ENCODE results near the gene JOSD1. TPM values are rescaled to one million over a fixed set of nuclear protein-coding genes. Genes with fewer than 3 reads are reported as not detected.

Gene JOSD1
- total RNA-seq, 1 donor from 2014 or later, result 45.2 TPM

DNA sequence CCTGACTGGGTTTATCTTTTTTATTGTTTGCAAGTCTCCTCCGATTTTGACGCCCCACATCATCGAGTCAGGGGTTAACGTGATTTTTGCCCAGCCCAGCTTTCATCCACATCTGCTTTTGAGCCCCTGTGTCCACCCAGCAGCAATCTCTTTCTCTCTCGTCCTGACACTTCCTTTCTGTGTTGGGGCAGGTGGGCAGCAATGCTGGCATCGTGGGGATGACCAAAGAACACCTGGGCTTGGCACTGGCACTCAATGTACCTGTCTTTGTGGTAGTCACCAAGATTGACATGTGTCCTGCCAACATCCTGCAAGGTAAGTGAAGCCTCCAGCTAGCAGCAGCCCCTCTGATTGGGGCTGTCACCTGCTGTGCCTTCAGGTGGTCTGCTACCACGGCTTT lies 20.8 kb upstream of the JOSD1 start:
- no peaks in the 10 kb centered on the region for H3K9me3 Mint-ChIP-seq
- DNase-seq, result no peak
- H3K36me3 Mint-ChIP-seq (ENCODE audit: low read depth), result peaks cover 87% of the 10 kb centered on the region
- H3K27me3 Mint-ChIP-seq, result no peaks in the 10 kb centered on the region
- CTCF ChIA-PET, result interaction anchor here (1.6 kb wide), 1 partner anchor 12 kb away, joined by 6 read pairs; no protein-coding TSS in a partner anchor
- H3K27ac Mint-ChIP-seq, result no peak overlapping the region
- no peak for ATAC-seq (ENCODE audit: low read depth)
- intact Hi-C loops (cut with micrococcal nuclease), result loop anchor here (5.0 kb wide), 1 partner anchor 36 kb away; the partner anchor contains the start of gene SUN2
- TF ChIP-seq, protein P1, sequence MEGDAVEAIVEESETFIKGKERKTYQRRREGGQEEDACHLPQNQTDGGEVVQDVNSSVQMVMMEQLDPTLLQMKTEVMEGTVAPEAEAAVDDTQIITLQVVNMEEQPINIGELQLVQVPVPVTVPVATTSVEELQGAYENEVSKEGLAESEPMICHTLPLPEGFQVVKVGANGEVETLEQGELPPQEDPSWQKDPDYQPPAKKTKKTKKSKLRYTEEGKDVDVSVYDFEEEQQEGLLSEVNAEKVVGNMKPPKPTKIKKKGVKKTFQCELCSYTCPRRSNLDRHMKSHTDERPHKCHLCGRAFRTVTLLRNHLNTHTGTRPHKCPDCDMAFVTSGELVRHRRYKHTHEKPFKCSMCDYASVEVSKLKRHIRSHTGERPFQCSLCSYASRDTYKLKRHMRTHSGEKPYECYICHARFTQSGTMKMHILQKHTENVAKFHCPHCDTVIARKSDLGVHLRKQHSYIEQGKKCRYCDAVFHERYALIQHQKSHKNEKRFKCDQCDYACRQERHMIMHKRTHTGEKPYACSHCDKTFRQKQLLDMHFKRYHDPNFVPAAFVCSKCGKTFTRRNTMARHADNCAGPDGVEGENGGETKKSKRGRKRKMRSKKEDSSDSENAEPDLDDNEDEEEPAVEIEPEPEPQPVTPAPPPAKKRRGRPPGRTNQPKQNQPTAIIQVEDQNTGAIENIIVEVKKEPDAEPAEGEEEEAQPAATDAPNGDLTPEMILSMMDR (IDR thresholded peaks at IDR 0.05), result no peak
- no peak overlapping the region for H3K4me3 Mint-ChIP-seq
- POLR2A ChIA-PET, result interaction anchor here (0.5 kb wide), 2 partner anchors 36 to 43 kb away, joined by 3 to 4 read pairs; no protein-coding TSS in a partner anchor
- no peaks in the 10 kb centered on the region for H3K4me1 Mint-ChIP-seq

DNA sequence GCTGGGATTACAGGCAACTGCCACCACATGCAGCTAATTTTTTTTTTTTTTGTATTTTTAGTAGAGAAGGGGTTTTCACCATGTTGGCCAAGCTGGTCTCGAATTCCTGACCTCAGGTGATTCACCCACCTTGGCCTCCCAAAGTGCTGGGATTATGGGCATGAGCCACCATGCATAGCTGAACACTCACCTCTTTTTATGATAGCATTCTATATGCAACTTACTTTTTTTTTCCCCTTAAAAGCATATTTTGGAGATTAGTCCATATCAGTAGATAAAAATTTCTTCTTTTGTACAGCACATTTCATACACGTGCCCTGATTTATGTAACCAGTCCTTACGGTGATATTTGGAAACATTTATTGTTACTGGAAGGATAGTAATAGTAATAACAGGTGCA lies 19.6 kb upstream of the JOSD1 start:
- POLR2A ChIA-PET, result interaction anchor here (0.6 to 1.9 kb wide), 2 partner anchors 10 to 17 kb away, joined by 5 to 7 read pairs; no protein-coding TSS in a partner anchor
- DNase-seq (no peak), ATAC-seq (ENCODE audit: low read depth) (no peak)
- intact Hi-C loops (cut with micrococcal nuclease), result loop anchor here (5.0 kb wide), 1 partner anchor 37 kb away; the partner anchor contains the start of gene SUN2
- no peaks in the 10 kb centered on the region for H3K9me3 Mint-ChIP-seq
- H3K36me3 Mint-ChIP-seq (ENCODE audit: low read depth), result peaks cover 86% of the 10 kb centered on the region
- H3K4me1 Mint-ChIP-seq, result peaks cover 2% of the 10 kb centered on the region
- H3K4me3 Mint-ChIP-seq, result no peak overlapping the region
- CTCF ChIA-PET, result no interaction called here
- no peaks in the 10 kb centered on the region for H3K27me3 Mint-ChIP-seq
- no peak overlapping the region for H3K27ac Mint-ChIP-seq
- TF ChIP-seq, protein P1 (IDR thresholded peaks at IDR 0.05), result no peak

DNA sequence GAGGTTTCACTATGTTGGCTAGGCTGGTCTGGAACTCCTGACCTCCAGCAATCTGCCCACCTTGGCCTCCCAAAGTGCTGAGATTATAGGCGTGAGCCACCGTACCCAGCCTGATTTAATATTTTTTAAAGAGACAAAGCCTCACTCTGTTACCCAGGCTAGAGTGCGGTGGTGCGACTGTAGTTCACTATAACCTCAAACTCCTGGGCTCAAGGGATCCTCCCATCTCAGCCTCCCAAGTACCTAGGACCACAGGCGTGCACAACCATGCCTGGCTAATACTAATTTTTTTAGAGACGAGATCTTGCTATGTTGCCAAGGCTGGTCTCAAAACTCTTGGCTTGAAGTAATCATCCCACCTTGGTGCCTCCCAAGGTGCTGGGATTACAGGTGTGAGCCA lies 18.5 kb upstream of the JOSD1 start:
- Mint-ChIP-seq H3K9me3 (no peaks in the 10 kb centered on the region), H3K36me3 (ENCODE audit: low read depth) (peaks cover 83% of the 10 kb centered on the region), H3K27ac (no peak overlapping the region), H3K27me3 (no peaks in the 10 kb centered on the region), H3K4me1 (peaks cover 12% of the 10 kb centered on the region), H3K4me3 (no peak overlapping the region)
- ChIA-PET CTCF (no interaction called here), POLR2A (interaction anchor here (1.9 kb wide), 1 partner anchor 9 kb away, joined by 5 read pairs; no protein-coding TSS in a partner anchor)
- DNase-seq (no peak), ATAC-seq (ENCODE audit: low read depth) (no peak)
- TF ChIP-seq, protein P1 (IDR thresholded peaks at IDR 0.05), result no peak
- intact Hi-C loops (cut with micrococcal nuclease), result no loop called here

DNA sequence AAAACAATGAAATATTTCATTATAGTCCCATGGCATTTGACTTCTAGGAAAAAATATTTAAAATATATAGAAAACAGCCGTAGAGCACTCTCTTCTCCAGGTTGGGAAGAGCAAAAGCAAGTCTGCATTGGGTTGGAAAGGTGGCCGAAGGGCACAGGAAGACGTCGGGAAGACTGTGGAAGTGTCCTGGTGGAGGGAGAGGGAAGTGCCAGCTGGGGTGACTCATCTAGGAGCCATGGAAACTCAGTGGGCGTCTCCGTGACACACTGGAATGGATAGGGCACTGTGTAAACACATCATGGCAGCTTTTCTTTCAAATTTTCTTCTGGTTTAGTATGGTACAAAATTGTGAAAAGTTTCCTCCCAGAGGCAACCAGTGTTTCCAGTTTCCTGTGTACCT lies 17.7 kb upstream of the JOSD1 start:
- H3K9me3 Mint-ChIP-seq, result no peaks in the 10 kb centered on the region
- H3K4me3 Mint-ChIP-seq, result no peak overlapping the region
- intact Hi-C loops (cut with micrococcal nuclease), result no loop called here
- H3K27ac Mint-ChIP-seq, result no peak overlapping the region
- ATAC-seq (ENCODE audit: low read depth) (no peak), DNase-seq (no peak)
- CTCF ChIA-PET, result no interaction called here
- POLR2A ChIA-PET, result interaction anchor here (1.9 kb wide), 1 partner anchor 9 kb away, joined by 5 read pairs; no protein-coding TSS in a partner anchor
- peaks cover 81% of the 10 kb centered on the region for H3K36me3 Mint-ChIP-seq (ENCODE audit: low read depth)
- H3K27me3 Mint-ChIP-seq, result no peaks in the 10 kb centered on the region
- peaks cover 18% of the 10 kb centered on the region for H3K4me1 Mint-ChIP-seq
- TF ChIP-seq, protein P1 (IDR thresholded peaks at IDR 0.05), result no peak

DNA sequence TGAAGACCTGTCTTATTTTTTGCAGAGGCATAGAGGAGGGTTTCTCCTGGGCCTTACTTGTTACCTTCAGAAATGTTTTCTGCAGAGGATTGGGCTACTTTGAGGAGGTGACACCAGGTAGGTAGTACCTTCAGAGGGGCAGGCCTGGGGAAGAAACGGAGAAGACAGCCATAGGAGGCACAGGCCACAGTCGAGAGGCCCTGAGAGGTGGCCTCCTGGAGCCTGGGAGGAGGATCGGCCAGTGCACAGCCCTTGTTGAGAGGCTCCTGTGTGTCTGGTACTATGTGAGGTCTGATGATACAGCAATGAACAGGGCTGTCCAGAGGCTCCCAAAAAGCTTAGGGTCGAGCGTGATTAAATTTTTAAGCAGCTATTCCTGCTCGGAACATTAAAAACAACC lies 16.5 kb upstream of the JOSD1 start:
- no peaks in the 10 kb centered on the region for H3K9me3 Mint-ChIP-seq

More for the DNA sequence above, 16.5 kb upstream of the JOSD1 start:
- POLR2A ChIA-PET, result interaction anchor here (0.6 kb wide), 1 partner anchor 49 kb away, joined by 3 read pairs; no protein-coding TSS in a partner anchor
- Mint-ChIP-seq H3K27me3 (no peaks in the 10 kb centered on the region), H3K4me3 (no peak overlapping the region), H3K27ac (no peak overlapping the region), H3K36me3 (ENCODE audit: low read depth) (peaks cover 81% of the 10 kb centered on the region), H3K4me1 (peaks cover 29% of the 10 kb centered on the region)
- CTCF ChIA-PET, result no interaction called here
- ATAC-seq (ENCODE audit: low read depth) (no peak), DNase-seq (no peak)
- TF ChIP-seq, protein P1 (IDR thresholded peaks at IDR 0.05), result no peak
- intact Hi-C loops (cut with micrococcal nuclease), result no loop called here
